GM12801 (cell line): ENCODE measurements around the gene ST6GALNAC6.

Source experiments
- TF ChIP-seq, protein P1 (sequence below): IDR thresholded peaks from one replicate; pipeline ENCODE4 v1.5.1; 2011; ENCODE audit warnings: control low read depth; ENCODE audit not compliant: insufficient read length; ENCODE audit errors: extremely low read depth

ST6GALNAC6 gene

GRCh38 chr9:127925959-127926905 lies 26.8 kb upstream of the ST6GALNAC6 start:
- TF ChIP-seq, protein P1, sequence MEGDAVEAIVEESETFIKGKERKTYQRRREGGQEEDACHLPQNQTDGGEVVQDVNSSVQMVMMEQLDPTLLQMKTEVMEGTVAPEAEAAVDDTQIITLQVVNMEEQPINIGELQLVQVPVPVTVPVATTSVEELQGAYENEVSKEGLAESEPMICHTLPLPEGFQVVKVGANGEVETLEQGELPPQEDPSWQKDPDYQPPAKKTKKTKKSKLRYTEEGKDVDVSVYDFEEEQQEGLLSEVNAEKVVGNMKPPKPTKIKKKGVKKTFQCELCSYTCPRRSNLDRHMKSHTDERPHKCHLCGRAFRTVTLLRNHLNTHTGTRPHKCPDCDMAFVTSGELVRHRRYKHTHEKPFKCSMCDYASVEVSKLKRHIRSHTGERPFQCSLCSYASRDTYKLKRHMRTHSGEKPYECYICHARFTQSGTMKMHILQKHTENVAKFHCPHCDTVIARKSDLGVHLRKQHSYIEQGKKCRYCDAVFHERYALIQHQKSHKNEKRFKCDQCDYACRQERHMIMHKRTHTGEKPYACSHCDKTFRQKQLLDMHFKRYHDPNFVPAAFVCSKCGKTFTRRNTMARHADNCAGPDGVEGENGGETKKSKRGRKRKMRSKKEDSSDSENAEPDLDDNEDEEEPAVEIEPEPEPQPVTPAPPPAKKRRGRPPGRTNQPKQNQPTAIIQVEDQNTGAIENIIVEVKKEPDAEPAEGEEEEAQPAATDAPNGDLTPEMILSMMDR, result no peak

GRCh38 chr9:127924736-127925444 lies 25.5 kb upstream of the ST6GALNAC6 start:
- TF ChIP-seq, protein P1, result no peak

DNA sequence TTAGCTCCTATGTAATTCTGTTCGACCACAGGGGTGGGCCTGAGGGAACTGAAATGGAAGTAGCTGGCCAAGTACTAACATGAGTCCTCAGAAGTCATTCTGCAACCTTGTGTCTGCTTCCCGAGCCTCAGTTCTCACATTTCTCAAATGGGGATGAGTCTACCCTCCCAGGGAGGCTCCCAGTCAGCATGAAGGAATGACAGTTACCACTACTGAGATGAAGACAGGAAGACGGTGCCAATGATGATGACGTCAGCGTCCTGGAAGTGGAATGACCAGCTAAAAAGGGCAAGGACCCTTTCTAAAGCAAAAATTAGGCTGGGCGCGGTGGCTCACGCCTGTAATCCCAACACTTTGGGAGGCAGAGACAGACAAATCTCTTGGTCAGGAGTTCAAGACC lies 24.4 kb upstream of the ST6GALNAC6 start:
- TF ChIP-seq, protein P1, result no peak

DNA sequence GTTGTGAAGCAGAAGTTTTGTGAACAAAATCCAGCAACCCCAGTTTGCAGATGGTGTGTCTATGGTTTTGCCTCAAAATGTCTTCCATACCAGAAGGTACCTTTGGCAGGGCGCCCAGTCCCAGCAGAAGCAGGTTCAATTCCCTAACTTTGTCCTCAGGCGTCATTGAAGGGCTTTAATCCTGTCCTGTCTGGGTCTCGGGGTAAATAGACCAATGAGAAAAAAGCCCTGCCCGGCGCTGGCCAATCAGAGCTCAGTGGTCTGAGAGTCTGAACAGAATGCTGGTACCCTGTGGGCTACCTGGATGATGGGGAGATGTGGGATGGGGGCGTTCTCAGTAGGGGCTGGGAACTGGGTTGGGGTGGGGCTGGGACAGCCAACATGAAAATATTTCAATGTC lies 23.6 kb upstream of the ST6GALNAC6 start:
- TF ChIP-seq, protein P1, result no peak

GRCh38 chr9:127921557-127922120 lies 22.2 kb upstream of the ST6GALNAC6 start:
- TF ChIP-seq, protein P1, result no peak

GRCh38 chr9:127920794-127921193 lies 21.4 kb upstream of the ST6GALNAC6 start:
- TF ChIP-seq, protein P1, result no peak

GRCh38 chr9:127919253-127919815 lies 19.9 kb upstream of the ST6GALNAC6 start:
- TF ChIP-seq, protein P1, result no peak
